C1 segment of cervical spinal cord (tissue), 14 donors: Measurements from ENCODE around the gene RAD17.
"Not testable (repeated sequence)": the region's sequence is repeated elsewhere in the genome, so short reads cannot be mapped to it uniquely, and the experiment has no call there.

Experiments used
- DNase-seq, 14 donors: peaks; one replicate each; lab custom pipeline; 2025; lab: John Stamatoyannopoulos, UW

Gene RAD17

GRCh38 chr5:69369340-69370121, at the start of gene RAD17, which contains the start of the genes AK6 and TAF9:
TSS of gene RAD17 (plus strand) at chr5:69369818. CDS start at chr5:69372209, 2,391 bp downstream.
TSS of gene AK6 (minus strand) at chr5:69369520. CDS start at chr5:69369490, 30 bp downstream.
TSS of gene TAF9 (minus strand) at chr5:69369520. CDS start at chr5:69365737, 3,783 bp downstream.
- peak; percentile 94 to 98 (median 96) for DNase-seq

GRCh38 chr5:69326365-69326764, 43.3 kb upstream of the RAD17 start:
- DNase-seq, result no peak

- no peak for DNase-seq
Measured at GRCh38 chr5:69329905-69330489, 39.6 kb upstream of the RAD17 start.

GRCh38 chr5:69331528-69332445, 37.8 kb upstream of the RAD17 start:
- DNase-seq, result peak in 2 of 14 donors; percentile 6 to 40

- DNase-seq, result not testable (repeated sequence)
Measured at GRCh38 chr5:69333668-69334315, 35.8 kb upstream of the RAD17 start.

- DNase-seq, result peak; percentile 7 to 75 (median 48)
Measured at GRCh38 chr5:69334793-69335268, 34.8 kb upstream of the RAD17 start.

- DNase-seq, result no peak
Measured at GRCh38 chr5:69335341-69335935, 34.2 kb upstream of the RAD17 start.

- DNase-seq, result no peak
Measured at GRCh38 chr5:69341520-69342161, 28.0 kb upstream of the RAD17 start.

- no peak for DNase-seq
Measured at GRCh38 chr5:69343083-69343482, 26.5 kb upstream of the RAD17 start.

GRCh38 chr5:69350664-69351063, 19.0 kb upstream of the RAD17 start:
- DNase-seq, result no peak

GRCh38 chr5:69359699-69360098, 9.9 kb upstream of the RAD17 start:
- no peak for DNase-seq

- no peak for DNase-seq
Measured at GRCh38 chr5:69360442-69360841, 9.2 kb upstream of the RAD17 start.

GRCh38 chr5:69364414-69364813, 5.2 kb upstream of the RAD17 start:
- no peak for DNase-seq

GRCh38 chr5:69364850-69365249, 4.8 kb upstream of the RAD17 start:
- DNase-seq, result no peak

GRCh38 chr5:69367697-69368279, 1.8 kb upstream of the RAD17 start:
- no peak for DNase-seq

GRCh38 chr5:69368458-69369339, 919 bp upstream of the RAD17 start:
- DNase-seq, result peak in 1 of 14 donors; percentile 22

- peak in 1 of 14 donors; percentile 2 for DNase-seq
Measured at GRCh38 chr5:69370335-69370734, 717 bp downstream of the RAD17 start.

GRCh38 chr5:69372394-69372793, 2.8 kb downstream of the RAD17 start:
- no peak for DNase-seq

GRCh38 chr5:69374911-69375446, 5.4 kb downstream of the RAD17 start:
- no peak for DNase-seq
